GM23248 (cell line): Measurements from ENCODE around the gene ITIH3. TPM values are rescaled to one million over a fixed set of nuclear protein-coding genes. Genes with fewer than 3 reads are reported as not detected.

Source experiments
- DNase-seq: peaks from one replicate; pipeline ENCODE4 v3.0.0-alpha.2; 2015
- H2AFZ ChIP-seq: fragments of 200-600 bp; sonication (generic); 2 replicates; pipeline ENCODE4 v1.6.1; 2016; ENCODE audit warnings: antibody characterized with exemption
- H3F3A ChIP-seq: fragments of 200-600 bp; sonication (generic); 2 replicates; pipeline ENCODE4 v1.6.1; 2016; ENCODE audit warnings: mild to moderate bottlenecking, antibody characterized with exemption, mixed run types; ENCODE audit not compliant: insufficient read depth
- H3K27ac ChIP-seq: fragments of 200-600 bp; sonication (generic); 2 replicates; pipeline ENCODE4 v1.5.1; 2016; ENCODE audit warnings: mild to moderate bottlenecking
- H3K27me3 ChIP-seq: fragments of 200-600 bp; sonication (generic); replicated peaks from 2 replicates; pipeline ENCODE4 v1.6.1; 2016; ENCODE audit warnings: mild to moderate bottlenecking; ENCODE audit not compliant: insufficient read depth
- H3K36me3 ChIP-seq: fragments of 200-600 bp; sonication (generic); 2 replicates; pipeline ENCODE4 v1.6.1; 2016; ENCODE audit warnings: low read depth, mild to moderate bottlenecking
- H3K4me1 ChIP-seq: fragments of 200-600 bp; sonication (generic); 2 replicates; pipeline ENCODE4 v1.6.1; 2016; ENCODE audit warnings: mild to moderate bottlenecking; ENCODE audit not compliant: insufficient read depth
- H3K4me2 ChIP-seq: fragments of 200-600 bp; sonication (generic); one replicate; pipeline ENCODE4 v1.6.1; 2016; ENCODE audit warnings: mild to moderate bottlenecking; ENCODE audit not compliant: unreplicated experiment
- H3K4me3 ChIP-seq: fragments of 200-600 bp; sonication (generic); 2 replicates; pipeline ENCODE4 v1.5.1; 2016; ENCODE audit warnings: mild to moderate bottlenecking
- H3K79me2 ChIP-seq: fragments of 200-600 bp; sonication (generic); 2 replicates; pipeline ENCODE4 v1.6.1; 2016; ENCODE audit warnings: mild to moderate bottlenecking; ENCODE audit not compliant: insufficient read depth
- H3K9ac ChIP-seq: fragments of 200-600 bp; sonication (generic); 2 replicates; pipeline ENCODE4 v1.6.1; 2016; ENCODE audit warnings: mild to moderate bottlenecking
- H3K9me2 ChIP-seq: fragments of 200-600 bp; sonication (generic); 2 replicates; pipeline ENCODE4 v1.6.1; 2016; ENCODE audit warnings: mixed run types, mild to moderate bottlenecking, moderate library complexity; ENCODE audit not compliant: insufficient read depth
- H3K9me3 ChIP-seq: fragments of 200-600 bp; sonication (generic); one replicate; pipeline ENCODE4 v1.6.1; 2017; ENCODE audit warnings: low read depth
- H4K20me1 ChIP-seq: fragments of 200-600 bp; sonication (generic); 2 replicates; pipeline ENCODE4 v1.6.0; 2016; ENCODE audit not compliant: insufficient read depth
- EZH2 ChIP-seq: fragments of 200-600 bp; sonication (generic); IDR thresholded peaks from 2 replicates; pipeline ENCODE4 v1.6.1; 2018; ENCODE audit warnings: antibody characterized with exemption, mild to moderate bottlenecking; ENCODE audit not compliant: insufficient read depth, poor library complexity, severe bottlenecking
- EZH2phosphoT487 ChIP-seq: fragments of 200-600 bp; sonication (generic); IDR thresholded peaks from 2 replicates; pipeline ENCODE4 v1.6.1; 2018; ENCODE audit warnings: antibody characterized with exemption, moderate library complexity, mild to moderate bottlenecking, low read depth; ENCODE audit not compliant: insufficient read depth
- WGBS, 2 experiments: methylation state at CpG; one replicate each; pipeline ENCODE4 v1.1.6; 2015 to 2017; ENCODE audit warnings: low lambda C conversion rate in 2 of 2, low coverage in 1 of 2; ENCODE audit errors: missing lambda C conversion rate in 2 of 2; 5-methylcytosine and 5-hydroxymethylcytosine counted together
- in situ Hi-C: fragments of 300-500 bp; cut with MboI; formaldehyde crosslinking; loops from 2 replicates; pipeline ENCODE4 v1.15.0; 2020
- polyA plus RNA-seq: library from polyadenylated mRNA; unstranded; fragments of >200 nt; fragmentation: Nextera tagmentation; extraction: Ambion mirVana; gene quantifications from 2 replicates; pipeline ENCODE4 v1.2.1, GENCODE V29; 2016
- total RNA-seq: library from RNA; depleted of rRNA; stranded (reverse); fragments of >200 nt; shearing (Covaris generic); gene quantifications from 2 replicates; pipeline ENCODE4 v1.2.3, GENCODE V29; 2014

The ITIH3 gene
- total and polyA plus RNA-seq, 2 experiments from 2014 or later, result not detected

GRCh38 chr3:52845157-52845556 is 50.6 kb downstream of the ITIH3 start:
- in situ Hi-C loops, result no loop called here
- DNase-seq, result peak; percentile 36
- Histone ChIP-seq H3K79me2 (no peaks in the 10 kb centered on the region), H3K9me3 (no peaks in the 10 kb centered on the region), H3K4me2 (no peak overlapping the region), H3K27me3 (no peaks in the 10 kb centered on the region), H3K4me3 (no peak overlapping the region), H3F3A (no peaks in the 10 kb centered on the region), H2AFZ (no peak overlapping the region), H4K20me1 (no peaks in the 10 kb centered on the region), H3K9ac (no peak overlapping the region), H3K4me1 (peaks cover 7% of the 10 kb centered on the region), H3K36me3 (no peaks in the 10 kb centered on the region; the same call in 1 of the 2 replicates), H3K9me2 (no peaks in the 10 kb centered on the region), H3K27ac (no peak overlapping the region)
- 29 to 37% methylated on average over 5 to 6 of the region's 6 CpGs for WGBS, 2 experiments
- TF ChIP-seq EZH2phosphoT487 (no peak), EZH2 (no peak)

- 55 to 65% methylated on average over 6 to 7 of the region's 7 CpGs for WGBS, 2 experiments
- peak; percentile 17 for DNase-seq
Observed at GRCh38 chr3:52845691-52846431, 51.3 kb downstream of the ITIH3 start.

GRCh38 chr3:52846432-52846965 is 51.9 kb downstream of the ITIH3 start:
- in situ Hi-C loops, result no loop called here
- 94 to 96% methylated on average over 15 of the region's 15 CpGs for WGBS, 2 experiments

More at GRCh38 chr3:52845691-52846431, 51.3 kb downstream of the ITIH3 start:
- Histone ChIP-seq H3K79me2 (no peaks in the 10 kb centered on the region), H2AFZ (no peak overlapping the region), H3K9me3 (no peaks in the 10 kb centered on the region), H3K4me3 (no peak overlapping the region), H3K27me3 (no peaks in the 10 kb centered on the region), H3K4me1 (peaks cover 7% of the 10 kb centered on the region), H3K4me2 (no peak overlapping the region), H3K9me2 (no peaks in the 10 kb centered on the region), H4K20me1 (no peaks in the 10 kb centered on the region), H3F3A (no peaks in the 10 kb centered on the region), H3K36me3 (no peaks in the 10 kb centered on the region; the same call in 1 of the 2 replicates), H3K9ac (no peak overlapping the region), H3K27ac (no peak overlapping the region)
- in situ Hi-C loops, result no loop called here
- TF ChIP-seq EZH2 (no peak), EZH2phosphoT487 (no peak)

GRCh38 chr3:52847241-52847640 is 52.6 kb downstream of the ITIH3 start:
- no peak for TF ChIP-seq EZH2phosphoT487
- TF ChIP-seq EZH2, result no peak
- 93 to 95% methylated on average over 6 of the region's 6 CpGs for WGBS, 2 experiments
- H3K9me2 ChIP-seq, result no peaks in the 10 kb centered on the region
- no peaks in the 10 kb centered on the region for H3K79me2 ChIP-seq
- H3K4me1 ChIP-seq, result peaks cover 7% of the 10 kb centered on the region
- H2AFZ ChIP-seq, result no peak overlapping the region
- no peaks in the 10 kb centered on the region for H4K20me1 ChIP-seq
- no peaks in the 10 kb centered on the region for H3F3A ChIP-seq
- H3K4me2 ChIP-seq, result no peak overlapping the region
- no peak overlapping the region for H3K9ac ChIP-seq
- H3K27ac ChIP-seq, result no peak overlapping the region
- H3K27me3 ChIP-seq, result no peaks in the 10 kb centered on the region
- H3K4me3 ChIP-seq, result no peak overlapping the region
- no peak for DNase-seq
- no peaks in the 10 kb centered on the region; the same call in 1 of the 2 replicates for H3K36me3 ChIP-seq
- H3K9me3 ChIP-seq, result no peaks in the 10 kb centered on the region
- in situ Hi-C loops, result no loop called here

More at GRCh38 chr3:52846432-52846965, 51.9 kb downstream of the ITIH3 start:
- Histone ChIP-seq H4K20me1 (no peaks in the 10 kb centered on the region), H3K27ac (no peak overlapping the region), H3K4me1 (peaks cover 7% of the 10 kb centered on the region), H3F3A (no peaks in the 10 kb centered on the region), H3K4me3 (no peak overlapping the region), H3K27me3 (no peaks in the 10 kb centered on the region), H3K79me2 (no peaks in the 10 kb centered on the region), H3K36me3 (no peaks in the 10 kb centered on the region; the same call in 1 of the 2 replicates), H3K9ac (no peak overlapping the region), H2AFZ (no peak overlapping the region), H3K4me2 (no peak overlapping the region), H3K9me2 (no peaks in the 10 kb centered on the region), H3K9me3 (no peaks in the 10 kb centered on the region)
- no peak for DNase-seq
- no peak for TF ChIP-seq EZH2phosphoT487
- TF ChIP-seq EZH2, result no peak
